GM23338 (cell line): ENCODE measurements around the gene NOTO. TPM values are rescaled to one million over a fixed set of nuclear protein-coding genes. Genes with fewer than 3 reads are reported as not detected.
"Not testable (repeated sequence)": the region's sequence is repeated elsewhere in the genome, so short reads cannot be mapped to it uniquely, and the experiment has no call there.

ENCODE experiments used
- ATAC-seq: fragments of 200-7000 bp; cut with Tn5 transposase; 3 replicates; pipeline ENCODE4 v1.9.1; 2020
- DNase-seq: peaks from one replicate; pipeline ENCODE4 v3.0.0-alpha.2; 2015; ENCODE audit warnings: low spot score
- H2AFZ ChIP-seq: fragments of 200-600 bp; sonication (generic); 2 replicates; pipeline ENCODE4 v1.8.0; 2016; ENCODE audit warnings: antibody characterized with exemption, mild to moderate bottlenecking, moderate library complexity
- H3F3A ChIP-seq: fragments of 200-600 bp; sonication (generic); replicated peaks from 2 replicates; pipeline ENCODE4 v1.8.0; 2017; ENCODE audit warnings: antibody characterized with exemption, mixed run types, low read depth
- H3K27ac ChIP-seq: fragments of 200-600 bp; sonication (generic); 2 replicates; pipeline ENCODE4 v1.6.1; 2016; ENCODE audit warnings: low read depth
- H3K27me3 ChIP-seq: fragments of 200-600 bp; sonication (generic); 2 replicates; pipeline ENCODE4 v1.8.0; 2016; ENCODE audit warnings: mild to moderate bottlenecking, mixed run types, moderate library complexity; ENCODE audit not compliant: insufficient read depth
- H3K36me3 ChIP-seq: fragments of 200-600 bp; sonication (generic); 2 replicates; pipeline ENCODE4 v1.8.0; 2016; ENCODE audit warnings: mild to moderate bottlenecking; ENCODE audit not compliant: insufficient read depth
- H3K4me1 ChIP-seq: fragments of 200-600 bp; sonication (generic); 2 replicates; pipeline ENCODE4 v1.8.0; 2016; ENCODE audit warnings: mild to moderate bottlenecking, moderate library complexity; ENCODE audit not compliant: insufficient read depth
- H3K4me2 ChIP-seq: fragments of 200-600 bp; sonication (generic); 2 replicates; pipeline ENCODE4 v1.7.1; 2017; ENCODE audit warnings: mixed run types
- H3K4me3 ChIP-seq: fragments of 200-600 bp; sonication (generic); 2 replicates; pipeline ENCODE4 v1.6.1; 2016; ENCODE audit warnings: mixed run types
- H3K79me2 ChIP-seq: fragments of 200-600 bp; sonication (generic); replicated peaks from 2 replicates; pipeline ENCODE4 v1.8.0; 2017; ENCODE audit warnings: mild to moderate bottlenecking; ENCODE audit not compliant: insufficient read depth
- H3K9me2 ChIP-seq: fragments of 200-600 bp; sonication (generic); 2 replicates; pipeline ENCODE4 v1.8.0; 2017; ENCODE audit not compliant: insufficient read depth
- H4K20me1 ChIP-seq: fragments of 200-600 bp; sonication (generic); replicated peaks from 2 replicates; pipeline ENCODE4 v1.8.0; 2017; ENCODE audit warnings: mild to moderate bottlenecking; ENCODE audit not compliant: insufficient read depth
- H3K27ac Mint-ChIP-seq: 2 replicates; pipeline ENCODE4 v1.8.0; 2020; ENCODE audit warnings: inconsistent platforms, mild to moderate bottlenecking, moderate library complexity, mixed read lengths
- H3K27me3 Mint-ChIP-seq: 3 replicates; pipeline ENCODE4 v1.8.0; 2022; ENCODE audit warnings: low read depth, mild to moderate bottlenecking, moderate library complexity, mixed read lengths, inconsistent platforms; ENCODE audit not compliant: insufficient read depth, poor library complexity
- H3K36me3 Mint-ChIP-seq: 3 replicates; pipeline ENCODE4 v1.8.0; 2021; ENCODE audit warnings: low read depth, mild to moderate bottlenecking, inconsistent platforms, moderate library complexity, mixed read lengths
- H3K4me1 Mint-ChIP-seq: 3 replicates; pipeline ENCODE4 v1.8.0; 2020; ENCODE audit warnings: mild to moderate bottlenecking, inconsistent platforms, mixed read lengths
- H3K4me3 Mint-ChIP-seq: 3 replicates; pipeline ENCODE4 v1.8.0; 2021; ENCODE audit warnings: moderate library complexity, mild to moderate bottlenecking, inconsistent platforms, mixed read lengths
- H3K9me3 Mint-ChIP-seq: 3 replicates; pipeline ENCODE4 v1.8.0; 2020; ENCODE audit warnings: moderate library complexity, mild to moderate bottlenecking, inconsistent platforms, mixed read lengths
- CTCF ChIP-seq, 2 experiments: fragments of 200-600 bp in 1 of 2; sonication (generic) in 1 of 2; conservative IDR thresholded peaks; 2 replicates each; pipeline versions ENCODE4 v1.5.1 to v1.6.1; 2016 to 2017; ENCODE audit warnings: antibody characterized with exemption in 2 of 2, low read depth in 2 of 2, mild to moderate bottlenecking in 2 of 2, moderate library complexity in 1 of 2
- ETS1 ChIP-seq: IDR thresholded peaks from 2 replicates; pipeline ENCODE4 v1.6.1; 2016; ENCODE audit warnings: antibody characterized with exemption
- EZH2 ChIP-seq: fragments of 200-600 bp; sonication (generic); IDR thresholded peaks from one replicate; pipeline ENCODE4 v1.8.0; 2017; ENCODE audit warnings: antibody characterized with exemption, mild to moderate bottlenecking, low read depth; ENCODE audit not compliant: unreplicated experiment
- EZH2phosphoT487 ChIP-seq: fragments of 200-600 bp; sonication (generic); IDR thresholded peaks from one replicate; pipeline ENCODE4 v1.8.1; 2018; ENCODE audit warnings: antibody characterized with exemption; ENCODE audit not compliant: unreplicated experiment
- JUNB ChIP-seq: IDR thresholded peaks from one replicate; pipeline ENCODE4 v1.6.1; 2016; ENCODE audit warnings: antibody characterized with exemption; ENCODE audit not compliant: unreplicated experiment
- POLR2AphosphoS5 ChIP-seq: IDR thresholded peaks from 2 replicates; pipeline ENCODE4 v1.6.1; 2016; ENCODE audit warnings: antibody characterized with exemption, low read depth
- REST ChIP-seq: IDR thresholded peaks from one replicate; pipeline ENCODE4 v1.6.1; 2018; ENCODE audit warnings: antibody characterized with exemption; ENCODE audit not compliant: unreplicated experiment
- STAT1 ChIP-seq: IDR thresholded peaks from one replicate; pipeline ENCODE4 v1.6.1; 2016; ENCODE audit warnings: antibody characterized with exemption; ENCODE audit not compliant: unreplicated experiment
- ZNF114 ChIP-seq: fragments of 250-450 bp; sonication (Bioruptor Pico); IDR thresholded peaks from 2 replicates; pipeline ENCODE4 v1.5.0; 2020; ENCODE audit warnings: mild to moderate bottlenecking, moderate library complexity
- ZNF331 ChIP-seq: fragments of 250-450 bp; sonication (Bioruptor Pico); IDR thresholded peaks from 2 replicates; pipeline ENCODE4 v1.5.0; 2020; ENCODE audit warnings: low read depth, mild to moderate bottlenecking, moderate library complexity
- ZNF462 ChIP-seq: fragments of 250-450 bp; sonication (Bioruptor Pico); IDR thresholded peaks from 2 replicates; pipeline ENCODE4 v1.5.0; 2020; ENCODE audit warnings: mild to moderate bottlenecking, moderate library complexity
- polyA plus RNA-seq: library from polyadenylated mRNA; unstranded; fragments of >200 nt; fragmentation: Nextera tagmentation; extraction: Ambion mirVana; gene quantifications from 2 replicates; pipeline ENCODE4 v1.2.1, GENCODE V29; 2016
- total RNA-seq: library from RNA; depleted of rRNA; stranded (reverse); fragments of >200 nt; shearing (Covaris generic); gene quantifications from 2 replicates; pipeline ENCODE4 v1.2.3, GENCODE V29; 2014

The NOTO gene
- total and polyA plus RNA-seq, 2 experiments from 2014 or later: 0.06 to 0.73 TPM

GRCh38 chr2:73197579-73197978, 4.8 kb upstream of the NOTO start:
- Histone ChIP-seq H3K9me2 (no peaks in the 10 kb centered on the region), H3K27ac (no peak overlapping the region), H3F3A (no peaks in the 10 kb centered on the region), H2AFZ (no peak overlapping the region), H3K36me3 (no peaks in the 10 kb centered on the region), H3K79me2 (no peaks in the 10 kb centered on the region), H3K4me1 (peaks cover under 1% of the 10 kb centered on the region), H4K20me1 (no peaks in the 10 kb centered on the region), H3K4me3 (no peak overlapping the region), H3K4me2 (no peak overlapping the region), H3K27me3 (peaks cover 26% of the 10 kb centered on the region)
- H3K27ac Mint-ChIP-seq: no peak overlapping the region
- no peak overlapping the region for H3K4me3 Mint-ChIP-seq
- DNase-seq (no peak), ATAC-seq (no peak)
- H3K27me3 Mint-ChIP-seq: peaks cover 19% of the 10 kb centered on the region
- H3K9me3 Mint-ChIP-seq: peaks cover 5% of the 10 kb centered on the region; the same call in 1 of the 3 replicates
- TF ChIP-seq CTCF (conservative IDR thresholded peaks at IDR 0.05; ENCODE audit: low read depth in 2 of 2): no peak
- TF ChIP-seq REST: no peak
- no peak for TF ChIP-seq ETS1
- TF ChIP-seq POLR2AphosphoS5: no peak
- no peak for TF ChIP-seq ZNF462 (CRISPR knock-in tag)
- TF ChIP-seq JUNB: no peak
- TF ChIP-seq STAT1: no peak
- no peak for TF ChIP-seq ZNF331 (CRISPR knock-in tag)
- TF ChIP-seq EZH2: no peak
- no peak for TF ChIP-seq EZH2phosphoT487
- TF ChIP-seq ZNF114 (CRISPR knock-in tag): no peak
- H3K4me1 Mint-ChIP-seq: peaks cover 8% of the 10 kb centered on the region
- H3K36me3 Mint-ChIP-seq: no peaks in the 10 kb centered on the region

- peaks cover 45% of the 10 kb centered on the region for H3K27me3 Mint-ChIP-seq
- ATAC-seq, H3K27ac Mint-ChIP-seq, H3K79me2 ChIP-seq, H2AFZ ChIP-seq, H3K9me3 Mint-ChIP-seq, H3K4me2 ChIP-seq, H3K9me2 ChIP-seq, H3F3A ChIP-seq, H3K4me1 Mint-ChIP-seq, H3K4me1 ChIP-seq, H3K27ac ChIP-seq, H4K20me1 ChIP-seq, H3K4me3 ChIP-seq, DNase-seq, H3K4me3 Mint-ChIP-seq, H3K36me3 Mint-ChIP-seq, H3K36me3 ChIP-seq: not testable (repeated sequence)
- H3K27me3 ChIP-seq: peaks cover 53% of the 10 kb centered on the region
Observed at GRCh38 chr2:73200281-73200680, 2.1 kb upstream of the NOTO start.
